Ovary (tissue), 3 donors: ENCODE data around the gene HPCA.

Source experiments
- CTCF ChIP-seq, 3 donors: fragments of 450-650 bp in 2 of 3; fragments of 200-600 bp in 1 of 3; IDR thresholded peaks; one replicate each; pipeline versions ENCODE4 v1.5.1 to v1.8.0; 2016 to 2022; ENCODE audit warnings: antibody characterized with exemption in 3 of 3, mild to moderate bottlenecking in 1 of 3
- EP300 ChIP-seq: sonication (generic); formaldehyde crosslinking; IDR thresholded peaks from one replicate; pipeline ENCODE4 v1.6.1; 2017; ENCODE audit warnings: antibody characterized with exemption
- donor health status: DM: no; HTN: no; CAD: no.

GRCh38 chr1:32897082-32898049 lies 11.1 kb downstream of the HPCA start:
- TF ChIP-seq EP300: no peak
- TF ChIP-seq CTCF (IDR thresholded peaks at IDR 0.05): no peak
